Psoas muscle (tissue), 8 donors: ENCODE measurements around the gene TPST2. TPM values are rescaled to one million over a fixed set of nuclear protein-coding genes. Genes with fewer than 3 reads are reported as not detected.

Experiments used
- ATAC-seq, 4 donors: fragments of 200-7000 bp; cut with Tn5 transposase; one replicate each; pipeline ENCODE4 v1.9.1; 2020; ENCODE audit warnings: moderate library complexity in 3 of 4, mild to moderate bottlenecking in 2 of 4
- DNase-seq, 2 donors: peaks; one replicate each; pipeline ENCODE4 v3.0.0-alpha.2; 2020
- H3K27ac ChIP-seq: fragments of 200-600 bp; one replicate; pipeline ENCODE4 v1.8.0; 2022
- H3K27me3 ChIP-seq, 3 donors: fragments of 200-600 bp in 1 of 3; one replicate each; pipeline versions ENCODE4 v1.6.1 to v1.8.0; 2013 to 2022; ENCODE audit warnings: low read length in 2 of 3, mild to moderate bottlenecking in 2 of 3, moderate library complexity in 1 of 3; ENCODE audit not compliant: insufficient read depth in 3 of 3
- H3K36me3 ChIP-seq, 2 donors: fragments of 200-600 bp in 1 of 2; one replicate each; pipeline versions ENCODE4 v1.6.1 to v1.8.0; 2013 to 2022; ENCODE audit warnings: low read depth in 1 of 2, mild to moderate bottlenecking in 1 of 2, moderate library complexity in 1 of 2; ENCODE audit not compliant: insufficient read depth in 1 of 2
- H3K4me1 ChIP-seq: fragments of 200-600 bp; one replicate; pipeline ENCODE4 v1.8.0; 2022
- H3K4me3 ChIP-seq: fragments of 200-600 bp; one replicate; pipeline ENCODE4 v1.8.0; 2022; ENCODE audit warnings: mild to moderate bottlenecking
- H3K9me3 ChIP-seq: fragments of 200-600 bp; one replicate; pipeline ENCODE4 v1.8.0; 2022
- WGBS, 3 donors: extraction: QIAGEN DNeasy Blood & Tissue Kit; methylation state at CpG; one replicate each; pipeline versions ENCODE4 v1.1.6 to v1.1.7; 2013; 5-methylcytosine and 5-hydroxymethylcytosine counted together
- intact Hi-C, 2 donors: fragments of 100-400 bp; cut with DNase I; formaldehyde crosslinking; loops; one replicate each; pipeline versions ENCODE4 v1.11.0 to v1.14.2; 2022
- polyA plus RNA-seq, 3 donors: library from polyadenylated mRNA; stranded (reverse); fragments of 200-250 nt; gene quantifications; one replicate each; pipeline ENCODE4 v1.2.3, GENCODE V29; 2013
- total RNA-seq, 4 donors: library from RNA; stranded (reverse); fragmentation: NEBNext Ultra II Directional in 2 of 4; extraction: Animal tissue kit (Norgen Biotek cat#: 25700) in 2 of 4; gene quantifications; one replicate each; pipeline versions ENCODE4 v1.2.1 to v1.2.4, GENCODE V29; 2021 to 2023
- TF ChIP-seq, protein P1 (sequence below): fragments of 200-600 bp; IDR thresholded peaks from one replicate; pipeline ENCODE4 v1.8.0; 2022; ENCODE audit warnings: antibody characterized with exemption
- donor health status: healthy with polysubstance abuse.
- donor health status: DM: no; HTN: no; CAD: no; lungs with moderate emphysema.
- donor health status: Bipolar disorder and iron deficiency.
- donor health status: healthy.
- donor health status: DM: yes; HTN: yes; CAD: no.
- donor health status: DM: no; HTN: no; CAD: no.
- donor health status: DM: no; HTN: no; CAD: no.
- donor health status: DM: yes; HTN: yes; CAD: no.

The TPST2 gene
- total and polyA plus RNA-seq, 7 donors: 22.1 to 76.4 (median 32.9) TPM

GRCh38 chr22:26623984-26624383 is 34.1 kb upstream of the TPST2 start:
- ATAC-seq (no peak), DNase-seq (no peak)
- no peaks in the 10 kb centered on the region for H3K4me1 ChIP-seq
- no peak overlapping the region for H3K4me3 ChIP-seq
- TF ChIP-seq, protein P1, sequence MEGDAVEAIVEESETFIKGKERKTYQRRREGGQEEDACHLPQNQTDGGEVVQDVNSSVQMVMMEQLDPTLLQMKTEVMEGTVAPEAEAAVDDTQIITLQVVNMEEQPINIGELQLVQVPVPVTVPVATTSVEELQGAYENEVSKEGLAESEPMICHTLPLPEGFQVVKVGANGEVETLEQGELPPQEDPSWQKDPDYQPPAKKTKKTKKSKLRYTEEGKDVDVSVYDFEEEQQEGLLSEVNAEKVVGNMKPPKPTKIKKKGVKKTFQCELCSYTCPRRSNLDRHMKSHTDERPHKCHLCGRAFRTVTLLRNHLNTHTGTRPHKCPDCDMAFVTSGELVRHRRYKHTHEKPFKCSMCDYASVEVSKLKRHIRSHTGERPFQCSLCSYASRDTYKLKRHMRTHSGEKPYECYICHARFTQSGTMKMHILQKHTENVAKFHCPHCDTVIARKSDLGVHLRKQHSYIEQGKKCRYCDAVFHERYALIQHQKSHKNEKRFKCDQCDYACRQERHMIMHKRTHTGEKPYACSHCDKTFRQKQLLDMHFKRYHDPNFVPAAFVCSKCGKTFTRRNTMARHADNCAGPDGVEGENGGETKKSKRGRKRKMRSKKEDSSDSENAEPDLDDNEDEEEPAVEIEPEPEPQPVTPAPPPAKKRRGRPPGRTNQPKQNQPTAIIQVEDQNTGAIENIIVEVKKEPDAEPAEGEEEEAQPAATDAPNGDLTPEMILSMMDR: no peak
- H3K36me3 ChIP-seq: no peaks in the 10 kb centered on the region
- no peaks in the 10 kb centered on the region for H3K27me3 ChIP-seq
- WGBS, 3 donors: 91 to 100% (median 95%) methylated on average over 1 of the region's 1 CpG
- H3K9me3 ChIP-seq: no peaks in the 10 kb centered on the region
- H3K27ac ChIP-seq: no peak overlapping the region
- intact Hi-C loops: no loop called here

DNA sequence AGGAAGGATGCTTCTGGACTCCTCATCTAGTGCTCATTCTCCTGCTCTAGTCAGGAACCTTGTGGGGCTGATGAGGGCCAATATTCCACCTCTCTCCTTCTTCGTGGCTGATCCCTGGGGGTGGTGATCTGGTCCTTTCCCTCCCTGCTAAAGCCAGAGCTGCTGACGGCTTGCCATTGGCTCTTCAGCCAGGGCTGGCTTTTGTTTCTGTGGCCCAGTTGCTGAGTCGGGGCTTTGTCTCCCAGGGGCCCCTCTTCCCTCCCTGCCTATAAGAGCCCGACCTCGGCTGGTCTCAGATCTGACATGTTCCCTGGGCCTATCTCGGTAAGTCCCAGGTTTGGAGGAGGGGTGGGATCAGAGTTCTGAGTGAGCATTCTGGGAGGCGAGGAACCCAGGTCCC is 31.7 kb upstream of the TPST2 start, which contains the start of gene CRYBA4:
TSS of gene CRYBA4 (plus strand) at position 301 of the 400 bp plus-strand sequence. CDS start 634 bp downstream, outside the sequence.
- no peak for DNase-seq
- Histone ChIP-seq H3K27ac (no peak within 1 kb of the TSS), H3K9me3 (no peaks in the 10 kb centered on the region), H3K4me1 (no peaks in the 10 kb centered on the region), H3K27me3 (no peaks in the 10 kb centered on the region), H3K4me3 (no peak within 1 kb of the TSS), H3K36me3 (no peaks in the 10 kb centered on the region)
- TF ChIP-seq, protein P1: no peak
- intact Hi-C loops: no loop called here
- no peak for ATAC-seq
- 69 to 72% (median 70%) methylated on average over 7 of the region's 7 CpGs for WGBS, 3 donors

- 68 to 88% (median 80%) methylated on average over 2 of the region's 2 CpGs for WGBS, 3 donors
- H3K27ac ChIP-seq: no peak overlapping the region
These were observed 30.3 kb upstream of the TPST2 start for GRCh38 chr22:26620197-26620596.

DNA sequence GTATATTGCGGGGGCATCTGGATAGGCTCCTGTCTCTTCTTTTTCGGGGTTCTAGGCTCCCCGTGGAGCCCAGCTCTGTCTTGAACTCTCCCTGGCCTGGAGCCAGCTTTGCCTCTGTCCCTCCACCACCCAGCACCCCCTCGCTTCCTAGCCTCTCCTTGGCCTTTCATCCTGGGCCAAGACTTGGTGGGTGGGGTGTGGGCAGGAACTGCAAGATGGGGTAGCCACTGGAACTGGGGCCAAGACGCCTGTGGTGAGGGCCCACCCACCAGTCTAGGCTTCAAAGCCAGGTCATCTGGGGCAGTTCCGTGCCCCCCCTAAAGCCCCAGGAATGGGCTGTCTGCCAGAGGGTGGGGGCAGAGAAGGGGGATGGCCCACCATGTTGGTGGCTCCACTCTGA is 29.6 kb upstream of the TPST2 start:
- no peak for DNase-seq
- TF ChIP-seq, protein P1: no peak
- H3K27me3 ChIP-seq: peaks cover 0 to 2% (median 0%) of the 10 kb centered on the region in 3 donors
- H3K4me1 ChIP-seq: no peaks in the 10 kb centered on the region
- H3K36me3 ChIP-seq: no peaks in the 10 kb centered on the region
- no peak overlapping the region for H3K27ac ChIP-seq
- no peak overlapping the region for H3K4me3 ChIP-seq
- H3K9me3 ChIP-seq: no peaks in the 10 kb centered on the region
- no peak for ATAC-seq
- intact Hi-C loops: no loop called here
- 51 to 55% (median 51%) methylated on average over 6 of the region's 6 CpGs for WGBS, 3 donors

More at GRCh38 chr22:26620197-26620596, 30.3 kb upstream of the TPST2 start:
- no peak overlapping the region for H3K4me3 ChIP-seq
- H3K9me3 ChIP-seq: no peaks in the 10 kb centered on the region
- H3K27me3 ChIP-seq: no peaks in the 10 kb centered on the region
- no peaks in the 10 kb centered on the region for H3K4me1 ChIP-seq
- no peaks in the 10 kb centered on the region for H3K36me3 ChIP-seq
- ATAC-seq (no peak), DNase-seq (no peak)
- TF ChIP-seq, protein P1: no peak
- intact Hi-C loops: no loop called here

DNA sequence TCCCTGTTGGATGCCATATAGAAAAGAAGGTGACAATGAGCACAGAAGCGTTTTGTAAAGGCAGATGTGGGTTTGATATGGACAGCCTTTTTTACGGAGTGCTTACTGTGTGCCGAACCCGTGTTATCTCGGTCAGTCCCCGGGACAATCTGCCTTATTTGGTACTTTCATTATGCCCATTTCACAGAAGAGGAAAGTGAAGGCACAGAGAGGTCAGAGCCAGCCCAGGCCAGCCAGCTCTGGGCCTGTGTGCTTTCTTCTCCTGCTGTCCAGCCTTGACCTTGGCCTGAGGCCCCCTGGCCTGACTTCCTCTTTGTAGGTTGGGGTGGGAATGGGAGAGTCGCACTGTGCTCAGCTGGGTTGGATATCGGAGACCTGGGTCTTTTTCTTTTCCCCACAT is 28.5 kb upstream of the TPST2 start:
- no peak for ATAC-seq
- H3K27ac ChIP-seq: no peak overlapping the region

More for the DNA sequence above, 28.5 kb upstream of the TPST2 start:
- Histone ChIP-seq H3K9me3 (no peaks in the 10 kb centered on the region), H3K4me3 (no peak overlapping the region), H3K4me1 (no peaks in the 10 kb centered on the region), H3K27me3 (peaks cover 0 to 6% (median 0%) of the 10 kb centered on the region in 3 donors), H3K36me3 (no peaks in the 10 kb centered on the region)
- TF ChIP-seq, protein P1: no peak
- intact Hi-C loops: no loop called here
- 85 to 93% (median 86%) methylated on average over 8 of the region's 8 CpGs for WGBS, 3 donors
- DNase-seq: no peak
